Measurements from ENCODE around the gene UBE2I. TPM values are rescaled to one million over a fixed set of nuclear protein-coding genes. Genes with fewer than 3 reads are reported as not detected.

The UBE2I gene
- total and polyA plus RNA-seq, 2 of the 4 experiments (the other 2 are of a cell fraction), result 30.8 to 140 TPM

GRCh38 chr16:1311738-1312466 lies 2.5 kb downstream of the UBE2I start:
- Histone ChIP-seq H4K91ac (ENCODE audit: insufficient read depth, low read depth, low read length) (no peak overlapping the region), H3K56ac (ENCODE audit: extremely low read depth, insufficient read depth, low read length) (no peak overlapping the region), H3K9me3 (ENCODE audit: control insufficient read depth, insufficient read depth, low read length) (no peaks in the 10 kb centered on the region), H3K4me3 (ENCODE audit: insufficient read depth, low read depth, low read length) (peak overlapping the region; percentile 90; the same call in 1 of the 2 replicates), H2BK20ac (ENCODE audit: low read depth, low read length) (no peak overlapping the region), H3K18ac (ENCODE audit: low read depth, low read length) (no peak overlapping the region), H4K8ac (ENCODE audit: low read depth in 2 of 2, low read length in 2 of 2) (no peak overlapping the region), H3K9ac (ENCODE audit: low read depth, low read length) (peak overlapping the region; percentile 90), H3K23ac (ENCODE audit: low read depth, low read length) (no peak overlapping the region; the same call in 1 of the 2 replicates), H3K4me1 (ENCODE audit: control insufficient read depth, insufficient read depth, low read length) (peaks cover 15% of the 10 kb centered on the region), H2AK9ac (replicated peaks; ENCODE audit: low read depth, low read length, poor library complexity) (peak overlapping the region; percentile 20), H3K79me1 (ENCODE audit: low read depth in 1 of 2, low read length in 2 of 2) (peaks cover 3 to 31% of the 10 kb centered on the region in 2 experiments), H3K4me2 (ENCODE audit: low read depth, low read length) (peak overlapping the region; percentile 97), H4K5ac (ENCODE audit: low read depth, low read length) (no peak overlapping the region), H2BK5ac (ENCODE audit: low read depth, low read length, poor library complexity, severe bottlenecking) (no peak overlapping the region), H3K27ac (ENCODE audit: insufficient read depth, low read length) (peak overlapping the region; percentile 14; the same call in 1 of the 2 replicates), H4K20me1 (ENCODE audit: insufficient read depth, low read length) (peaks cover 70% of the 10 kb centered on the region), H3K14ac (replicated peaks; ENCODE audit: low read depth, low read length) (no peak overlapping the region), H3K27me3 (ENCODE audit: control insufficient read depth, insufficient read depth, low read length) (no peaks in the 10 kb centered on the region), H3K36me3 (ENCODE audit: control insufficient read depth, insufficient read depth, low read length) (peaks cover 40% of the 10 kb centered on the region), H2BK15ac (ENCODE audit: low read depth, low read length) (no peak overlapping the region), H3K9me1 (ENCODE audit: insufficient read depth, low read length) (peaks cover 7% of the 10 kb centered on the region), H2AK5ac (ENCODE audit: low read depth, low read length) (no peak overlapping the region), H3K4ac (ENCODE audit: low read depth, low read length) (no peak overlapping the region), H2BK120ac (ENCODE audit: low read depth, low read length) (no peak overlapping the region), H2AFZ (replicated peaks; ENCODE audit: low read length, poor library complexity) (peak overlapping the region; percentile 56)
- WGBS, 2 experiments (ENCODE audit: extremely low coverage in 2 of 2, insufficient read length in 1 of 2), result 56% methylated on average over 15 of the region's 35 CpGs; no CpG with 5 or more reads in 1 of the 2 experiments
- in situ Hi-C loops (cut with MboI; ENCODE audit: low sequenced_read_pairs) (no loop called here), dilution Hi-C loops (cut with HindIII; ENCODE audit: low sequenced_read_pairs, unreplicated experiment) (no loop called here), intact Hi-C loops (cut with micrococcal nuclease) (no loop called here)
- BruUV-seq (replicated peaks), result no TSS peak
- TF ChIP-seq MXI1 (IDR thresholded peaks at IDR 0.05; ENCODE audit: borderline replicate concordance, low read depth, low read length) (peak; percentile 92), MAZ (IDR thresholded peaks at IDR 0.05; ENCODE audit: borderline replicate concordance, low read depth, low read length) (no peak)
- ATAC-seq (ENCODE audit: low read depth) (no peak), DNase-seq (peak; percentile 17)
- CTCF ChIA-PET, result no interaction called here
- POLR2A ChIA-PET (ENCODE audit: unreplicated experiment), result no interaction called here
